Measurements from ENCODE around the gene NADSYN1. TPM values are rescaled to one million over a fixed set of nuclear protein-coding genes. Genes with fewer than 3 reads are reported as not detected.

NADSYN1 gene
- total RNA-seq, 2 donors from 2014 or later, result 56.6 to 80.2 TPM

DNA sequence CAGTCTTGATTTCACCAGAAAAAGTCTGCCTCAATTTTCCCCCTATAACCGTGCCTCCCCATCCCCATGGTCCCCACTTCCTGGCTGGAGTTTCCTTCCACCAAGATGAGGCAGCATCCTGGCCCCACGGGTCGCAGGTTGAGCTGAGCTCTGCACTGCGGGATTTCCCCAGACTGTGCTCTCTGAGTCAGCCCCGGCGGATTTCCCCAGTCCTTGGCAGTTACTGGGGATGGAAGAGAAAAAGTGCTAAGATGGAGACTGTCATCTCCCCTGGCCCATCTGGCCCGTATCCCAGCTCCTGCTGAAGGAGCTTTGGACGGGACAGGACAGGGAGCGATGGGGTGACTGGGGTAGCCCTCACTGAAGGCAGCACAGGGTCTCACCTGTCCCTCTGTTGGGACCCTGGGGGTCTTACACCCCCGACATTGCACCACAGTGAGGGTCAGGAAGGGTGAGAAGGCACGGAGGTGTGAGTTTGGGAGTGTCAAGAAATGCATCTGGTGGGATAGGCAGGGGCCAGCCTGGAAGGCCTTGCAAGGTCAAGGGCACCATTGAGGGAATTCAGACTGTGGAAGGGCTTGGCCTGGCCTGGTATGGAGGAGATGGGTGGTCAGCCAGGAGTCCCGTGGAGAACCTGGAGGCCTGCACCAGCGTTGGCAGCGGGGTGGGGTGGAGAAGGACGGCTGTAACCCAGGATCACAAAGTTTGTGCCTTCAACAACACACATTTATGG, 36.5 kb downstream of the NADSYN1 start:
- 81% methylated on average over 15 of the region's 15 CpGs for WGBS
- Histone ChIP-seq H3K9me3 (no peaks in the 10 kb centered on the region), H3K27ac (no peak overlapping the region), H3K4me3 (no peak overlapping the region), H3K36me3 (peaks cover 10 to 14% of the 10 kb centered on the region in 2 donors), H3K4me1 (replicated peaks) (no peaks in the 10 kb centered on the region), H3K27me3 (replicated peaks; ENCODE audit: insufficient read depth) (no peaks in the 10 kb centered on the region)
- intact Hi-C loops (cut with DNase I), result no loop called here
- TF ChIP-seq POLR2A (IDR thresholded peaks at IDR 0.05), result no peak
- TF ChIP-seq POLR2AphosphoS5 (IDR thresholded peaks at IDR 0.05), result no peak
- TF ChIP-seq, protein P1, sequence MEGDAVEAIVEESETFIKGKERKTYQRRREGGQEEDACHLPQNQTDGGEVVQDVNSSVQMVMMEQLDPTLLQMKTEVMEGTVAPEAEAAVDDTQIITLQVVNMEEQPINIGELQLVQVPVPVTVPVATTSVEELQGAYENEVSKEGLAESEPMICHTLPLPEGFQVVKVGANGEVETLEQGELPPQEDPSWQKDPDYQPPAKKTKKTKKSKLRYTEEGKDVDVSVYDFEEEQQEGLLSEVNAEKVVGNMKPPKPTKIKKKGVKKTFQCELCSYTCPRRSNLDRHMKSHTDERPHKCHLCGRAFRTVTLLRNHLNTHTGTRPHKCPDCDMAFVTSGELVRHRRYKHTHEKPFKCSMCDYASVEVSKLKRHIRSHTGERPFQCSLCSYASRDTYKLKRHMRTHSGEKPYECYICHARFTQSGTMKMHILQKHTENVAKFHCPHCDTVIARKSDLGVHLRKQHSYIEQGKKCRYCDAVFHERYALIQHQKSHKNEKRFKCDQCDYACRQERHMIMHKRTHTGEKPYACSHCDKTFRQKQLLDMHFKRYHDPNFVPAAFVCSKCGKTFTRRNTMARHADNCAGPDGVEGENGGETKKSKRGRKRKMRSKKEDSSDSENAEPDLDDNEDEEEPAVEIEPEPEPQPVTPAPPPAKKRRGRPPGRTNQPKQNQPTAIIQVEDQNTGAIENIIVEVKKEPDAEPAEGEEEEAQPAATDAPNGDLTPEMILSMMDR (IDR thresholded peaks at IDR 0.05), result no peak
- DNase-seq (ENCODE audit: low spot score), result no peak

DNA sequence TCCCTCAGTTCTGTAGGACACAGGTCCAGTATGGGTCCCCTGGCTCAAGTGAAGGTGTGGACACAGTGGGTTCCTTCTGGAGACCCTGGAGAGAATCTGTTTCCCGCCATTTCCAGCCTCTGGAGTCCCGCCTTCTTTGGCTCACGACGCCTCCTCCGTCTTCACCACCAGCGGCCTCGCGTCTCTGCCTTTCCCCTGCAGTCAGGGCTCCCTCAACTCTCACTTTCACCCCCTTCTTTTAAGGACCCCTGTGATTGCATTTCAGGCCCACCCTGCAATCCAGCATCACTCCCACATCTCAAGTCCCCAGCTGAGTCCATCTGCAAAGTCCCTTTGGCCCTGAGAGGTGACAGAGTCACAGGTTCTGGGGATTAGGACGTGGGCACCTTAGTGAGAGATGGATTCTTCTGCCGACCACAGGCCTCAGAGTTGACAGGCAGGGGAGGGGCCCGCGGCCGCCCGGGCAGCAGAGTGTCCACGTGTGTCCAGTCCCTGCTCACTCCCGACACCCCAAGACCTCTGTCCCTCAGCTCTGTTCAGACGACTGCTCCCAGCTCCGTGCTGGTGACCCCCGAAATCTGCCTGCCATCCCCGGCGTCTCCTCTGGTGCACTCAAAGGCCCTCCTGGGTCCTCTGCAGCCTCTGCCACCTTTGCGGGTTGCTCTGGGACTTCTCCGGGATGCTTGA, 37.2 kb downstream of the NADSYN1 start:
- no peaks in the 10 kb centered on the region for H3K9me3 ChIP-seq
- no peak for TF ChIP-seq POLR2A (IDR thresholded peaks at IDR 0.05)
- TF ChIP-seq, protein P1 (IDR thresholded peaks at IDR 0.05), result no peak
- no peak for TF ChIP-seq POLR2AphosphoS5 (IDR thresholded peaks at IDR 0.05)
- H3K4me3 ChIP-seq, result no peak overlapping the region
- no peaks in the 10 kb centered on the region for H3K27me3 ChIP-seq (replicated peaks; ENCODE audit: insufficient read depth)
- H3K27ac ChIP-seq, result no peak overlapping the region
- H3K36me3 ChIP-seq, result peaks cover 5 to 14% of the 10 kb centered on the region in 2 donors
- 96% methylated on average over 23 of the region's 23 CpGs for WGBS
- no peak for DNase-seq (ENCODE audit: low spot score)
- intact Hi-C loops (cut with DNase I), result no loop called here
- H3K4me1 ChIP-seq (replicated peaks), result no peaks in the 10 kb centered on the region

DNA sequence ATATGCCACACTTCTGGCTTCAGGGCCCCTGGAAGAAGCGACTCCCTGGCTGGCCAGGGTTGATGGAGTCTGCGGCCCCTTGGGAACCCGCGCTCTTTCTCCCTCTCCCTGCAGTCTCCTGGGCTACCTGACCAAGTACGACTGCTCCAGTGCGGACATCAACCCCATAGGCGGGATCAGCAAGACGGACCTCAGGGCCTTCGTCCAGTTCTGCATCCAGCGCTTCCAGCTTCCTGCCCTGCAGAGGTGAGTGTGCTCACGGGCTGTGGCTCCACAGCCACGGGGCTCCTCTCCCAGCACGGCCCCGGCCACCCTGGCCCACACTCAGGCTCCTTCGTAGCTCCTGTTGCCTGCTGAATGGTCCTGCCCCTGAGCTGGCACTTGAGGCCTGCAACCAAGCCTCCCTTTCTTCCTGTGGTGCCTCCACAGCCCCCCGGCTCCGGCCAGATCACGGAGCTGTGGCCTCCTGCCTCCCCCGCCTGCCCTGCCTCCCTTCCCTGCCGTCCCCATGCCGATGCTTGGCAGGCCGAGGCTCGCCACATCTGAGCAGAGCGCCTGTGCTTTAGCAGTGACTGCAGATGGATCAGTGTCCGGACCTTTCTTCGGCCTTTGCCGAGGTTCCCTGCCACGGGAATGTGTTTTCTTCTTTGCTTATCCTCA, 37.9 kb downstream of the NADSYN1 start:
- DNase-seq (ENCODE audit: low spot score), result no peak
- H3K36me3 ChIP-seq, result peaks cover 3 to 14% of the 10 kb centered on the region in 2 donors
- intact Hi-C loops (cut with DNase I), result no loop called here

DNA sequence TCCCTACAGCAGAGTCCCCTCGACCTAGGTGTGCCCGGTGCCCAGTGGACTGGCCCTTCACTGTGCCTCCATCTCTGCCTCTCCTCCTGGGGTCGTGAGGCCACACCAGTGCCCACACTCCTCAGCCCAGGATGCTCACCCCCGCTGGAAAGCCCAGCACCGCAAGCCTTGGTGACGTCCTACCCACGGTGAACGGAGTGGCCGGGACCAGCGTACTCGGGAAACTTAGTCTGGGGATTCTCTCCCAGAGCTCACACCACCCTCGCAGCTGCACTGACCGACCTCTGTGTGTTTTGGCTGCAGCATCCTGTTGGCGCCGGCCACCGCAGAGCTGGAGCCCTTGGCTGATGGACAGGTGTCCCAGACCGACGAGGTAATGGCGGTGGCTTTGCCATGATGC, 38.5 kb downstream of the NADSYN1 start:
- DNase-seq (ENCODE audit: low spot score), result no peak
- 95% methylated on average over 11 of the region's 19 CpGs for WGBS
- no peak overlapping the region for H3K27ac ChIP-seq
- intact Hi-C loops (cut with DNase I), result no loop called here
- H3K9me3 ChIP-seq, result no peaks in the 10 kb centered on the region
- no peak overlapping the region for H3K4me3 ChIP-seq
- H3K36me3 ChIP-seq, result peaks cover 3 to 20% of the 10 kb centered on the region in 2 donors
- no peaks in the 10 kb centered on the region for H3K4me1 ChIP-seq (replicated peaks)
- no peaks in the 10 kb centered on the region for H3K27me3 ChIP-seq (replicated peaks; ENCODE audit: insufficient read depth)
- TF ChIP-seq, protein P1 (IDR thresholded peaks at IDR 0.05), result no peak
- TF ChIP-seq POLR2AphosphoS5 (IDR thresholded peaks at IDR 0.05) (no peak), POLR2A (IDR thresholded peaks at IDR 0.05) (no peak)

More for the DNA sequence above, 37.9 kb downstream of the NADSYN1 start:
- Histone ChIP-seq H3K4me3 (no peak overlapping the region), H3K4me1 (replicated peaks) (no peaks in the 10 kb centered on the region), H3K27ac (no peak overlapping the region), H3K9me3 (no peaks in the 10 kb centered on the region), H3K27me3 (replicated peaks; ENCODE audit: insufficient read depth) (no peaks in the 10 kb centered on the region)
- WGBS, result 98% methylated on average over 20 of the region's 28 CpGs
- TF ChIP-seq, protein P1 (IDR thresholded peaks at IDR 0.05), result no peak
- TF ChIP-seq POLR2A (IDR thresholded peaks at IDR 0.05) (no peak), POLR2AphosphoS5 (IDR thresholded peaks at IDR 0.05) (no peak)
